ENCODE data around the gene GAN. TPM values are rescaled to one million over a fixed set of nuclear protein-coding genes. Genes with fewer than 3 reads are reported as not detected.

Gene GAN
- total RNA-seq, 4 donors from 2014 or later = 9.6 to 14.8 (median 11.7) TPM

- Histone ChIP-seq H3K9me3 (no peaks in the 10 kb centered on the region), H3K4me3 (no peak overlapping the region), H3K27me3 (no peaks in the 10 kb centered on the region), H3K36me3 (no peaks in the 10 kb centered on the region), H3K27ac (replicated peaks in 1 of 4) (no peak overlapping the region), H3K4me1 (peaks cover 0 to 8% (median 4%) of the 10 kb centered on the region in 4 donors)
- TF ChIP-seq, protein P1, sequence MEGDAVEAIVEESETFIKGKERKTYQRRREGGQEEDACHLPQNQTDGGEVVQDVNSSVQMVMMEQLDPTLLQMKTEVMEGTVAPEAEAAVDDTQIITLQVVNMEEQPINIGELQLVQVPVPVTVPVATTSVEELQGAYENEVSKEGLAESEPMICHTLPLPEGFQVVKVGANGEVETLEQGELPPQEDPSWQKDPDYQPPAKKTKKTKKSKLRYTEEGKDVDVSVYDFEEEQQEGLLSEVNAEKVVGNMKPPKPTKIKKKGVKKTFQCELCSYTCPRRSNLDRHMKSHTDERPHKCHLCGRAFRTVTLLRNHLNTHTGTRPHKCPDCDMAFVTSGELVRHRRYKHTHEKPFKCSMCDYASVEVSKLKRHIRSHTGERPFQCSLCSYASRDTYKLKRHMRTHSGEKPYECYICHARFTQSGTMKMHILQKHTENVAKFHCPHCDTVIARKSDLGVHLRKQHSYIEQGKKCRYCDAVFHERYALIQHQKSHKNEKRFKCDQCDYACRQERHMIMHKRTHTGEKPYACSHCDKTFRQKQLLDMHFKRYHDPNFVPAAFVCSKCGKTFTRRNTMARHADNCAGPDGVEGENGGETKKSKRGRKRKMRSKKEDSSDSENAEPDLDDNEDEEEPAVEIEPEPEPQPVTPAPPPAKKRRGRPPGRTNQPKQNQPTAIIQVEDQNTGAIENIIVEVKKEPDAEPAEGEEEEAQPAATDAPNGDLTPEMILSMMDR (IDR thresholded peaks at IDR 0.05) = no peak
- no peak for TF ChIP-seq POLR2A (IDR thresholded peaks at IDR 0.05; ENCODE audit: low read depth)
- TF ChIP-seq EP300 (IDR thresholded peaks at IDR 0.05) = no peak
- TF ChIP-seq POLR2AphosphoS5 (IDR thresholded peaks at IDR 0.05) = no peak
- intact Hi-C loops (cut with DNase I) = no loop called here
- WGBS = 90% methylated on average over 2 of the region's 3 CpGs
- no peak for DNase-seq (ENCODE audit: extremely low spot score)
These were observed 38.4 kb upstream of the GAN start for GRCh38 chr16:81276323-81276722.

- intact Hi-C loops (cut with DNase I) = no loop called here
- no peak for DNase-seq (ENCODE audit: extremely low spot score)
- no peak overlapping the region for H3K4me3 ChIP-seq
- no peaks in the 10 kb centered on the region for H3K27me3 ChIP-seq
- H3K36me3 ChIP-seq = no peaks in the 10 kb centered on the region
- no peak overlapping the region for H3K27ac ChIP-seq (replicated peaks in 1 of 4)
- WGBS = 87% methylated on average over 6 of the region's 6 CpGs
- no peak for TF ChIP-seq POLR2AphosphoS5 (IDR thresholded peaks at IDR 0.05)
- TF ChIP-seq EP300 (IDR thresholded peaks at IDR 0.05) = no peak
- TF ChIP-seq POLR2A (IDR thresholded peaks at IDR 0.05; ENCODE audit: low read depth) = no peak
- TF ChIP-seq, protein P1 (IDR thresholded peaks at IDR 0.05) = no peak
- no peaks in the 10 kb centered on the region for H3K9me3 ChIP-seq
- H3K4me1 ChIP-seq = peaks cover 0 to 8% (median 4%) of the 10 kb centered on the region in 4 donors
These were observed 37.2 kb upstream of the GAN start for GRCh38 chr16:81277541-81278080.

GRCh38 chr16:81278526-81278925, 36.2 kb upstream of the GAN start:
- TF ChIP-seq, protein P1 (IDR thresholded peaks at IDR 0.05) = no peak
- no peak for TF ChIP-seq POLR2AphosphoS5 (IDR thresholded peaks at IDR 0.05)
- no peak for TF ChIP-seq EP300 (IDR thresholded peaks at IDR 0.05)
- DNase-seq (ENCODE audit: extremely low spot score) = no peak
- intact Hi-C loops (cut with DNase I) = no loop called here
- Histone ChIP-seq H3K27me3 (no peaks in the 10 kb centered on the region), H3K4me3 (no peak overlapping the region), H3K9me3 (no peaks in the 10 kb centered on the region), H3K27ac (replicated peaks in 1 of 4) (no peak overlapping the region), H3K4me1 (peaks cover 0 to 4% (median 1%) of the 10 kb centered on the region in 4 donors), H3K36me3 (no peaks in the 10 kb centered on the region)
- 100% methylated on average over 4 of the region's 4 CpGs for WGBS

GRCh38 chr16:81279392-81279791, 35.4 kb upstream of the GAN start:
- no peak for DNase-seq (ENCODE audit: extremely low spot score)
- Histone ChIP-seq H3K9me3 (no peaks in the 10 kb centered on the region), H3K4me1 (no peaks in the 10 kb centered on the region), H3K36me3 (no peaks in the 10 kb centered on the region), H3K27ac (replicated peaks in 1 of 4) (no peak overlapping the region), H3K27me3 (no peaks in the 10 kb centered on the region), H3K4me3 (no peak overlapping the region)
- WGBS = 61% methylated on average over 4 of the region's 4 CpGs
- TF ChIP-seq POLR2AphosphoS5 (IDR thresholded peaks at IDR 0.05) = no peak
- no peak for TF ChIP-seq EP300 (IDR thresholded peaks at IDR 0.05)
- TF ChIP-seq, protein P1 (IDR thresholded peaks at IDR 0.05) = no peak
- no peak for TF ChIP-seq POLR2A (IDR thresholded peaks at IDR 0.05; ENCODE audit: low read depth)
- intact Hi-C loops (cut with DNase I) = no loop called here

DNA sequence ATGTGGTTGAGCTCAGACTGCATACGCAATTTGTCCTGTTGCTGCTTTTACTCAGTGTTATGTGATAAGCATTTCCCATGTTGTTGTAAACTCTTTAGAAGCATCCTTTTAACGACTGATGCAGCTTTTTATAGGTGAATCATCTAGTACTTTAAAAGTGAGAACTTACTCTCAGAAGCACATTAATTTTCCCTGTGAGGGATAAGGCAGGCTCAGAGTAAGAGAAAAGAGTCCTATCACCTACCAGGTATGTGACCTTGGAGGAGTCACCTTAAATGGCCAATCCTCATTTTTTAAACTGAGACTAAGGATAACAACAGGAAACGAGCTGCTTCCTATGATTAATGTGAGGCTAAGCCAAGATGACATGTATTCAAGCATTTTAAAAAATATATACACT, 34.4 kb upstream of the GAN start:
- TF ChIP-seq POLR2A (IDR thresholded peaks at IDR 0.05; ENCODE audit: low read depth) (no peak), EP300 (IDR thresholded peaks at IDR 0.05) (no peak), POLR2AphosphoS5 (IDR thresholded peaks at IDR 0.05) (no peak)
- TF ChIP-seq, protein P1 (IDR thresholded peaks at IDR 0.05) = no peak
- H3K36me3 ChIP-seq = no peaks in the 10 kb centered on the region
- no peaks in the 10 kb centered on the region for H3K4me1 ChIP-seq
- no peak for DNase-seq (ENCODE audit: extremely low spot score)
- no peaks in the 10 kb centered on the region for H3K9me3 ChIP-seq
- intact Hi-C loops (cut with DNase I) = no loop called here
- 45% methylated on average over 3 of the region's 3 CpGs for WGBS
- no peak overlapping the region for H3K4me3 ChIP-seq
- no peaks in the 10 kb centered on the region for H3K27me3 ChIP-seq
- H3K27ac ChIP-seq (replicated peaks in 1 of 4) = no peak overlapping the region

Measured in esophagus muscularis mucosa (tissue), 4 donors.